GM18951 (cell line): ENCODE measurements around the gene LDLRAP1.

Experiments
- POLR2A ChIP-seq: IDR thresholded peaks from 4 replicates; pipeline ENCODE4 v1.6.1; 2011; ENCODE audit warnings: mild to moderate bottlenecking; ENCODE audit not compliant: insufficient read length, insufficient read depth; ENCODE audit errors: extremely low read depth
- in situ Hi-C: fragments of 300-500 bp; cut with MboI; formaldehyde crosslinking; loops from one replicate; pipeline ENCODE4 v1.12.0; 2022; ENCODE audit warnings: low sequenced_read_pairs, mixed read lengths, inconsistent platforms; ENCODE audit not compliant: unreplicated experiment

Gene LDLRAP1

GRCh38 chr1:25515033-25515432, 28.4 kb upstream of the LDLRAP1 start:
- TF ChIP-seq POLR2A = no peak
- in situ Hi-C loops = no loop called here

GRCh38 chr1:25516686-25517085, 26.7 kb upstream of the LDLRAP1 start:
- in situ Hi-C loops = no loop called here
- no peak for TF ChIP-seq POLR2A

- in situ Hi-C loops = no loop called here
These were observed 25.7 kb upstream of the LDLRAP1 start for GRCh38 chr1:25517476-25518394.

GRCh38 chr1:25519624-25520023, 23.8 kb upstream of the LDLRAP1 start:
- no peak for TF ChIP-seq POLR2A

More at GRCh38 chr1:25517476-25518394, 25.7 kb upstream of the LDLRAP1 start:
- TF ChIP-seq POLR2A = no peak

GRCh38 chr1:25520446-25521061, 22.9 kb upstream of the LDLRAP1 start:
- no peak for TF ChIP-seq POLR2A
- in situ Hi-C loops = no loop called here

More at GRCh38 chr1:25519624-25520023, 23.8 kb upstream of the LDLRAP1 start:
- in situ Hi-C loops = no loop called here

- TF ChIP-seq POLR2A = no peak
- in situ Hi-C loops = no loop called here
These were observed 21.3 kb upstream of the LDLRAP1 start for GRCh38 chr1:25522031-25522655.

GRCh38 chr1:25523542-25523941, 19.9 kb upstream of the LDLRAP1 start:
- in situ Hi-C loops = no loop called here
- TF ChIP-seq POLR2A = no peak

- no peak for TF ChIP-seq POLR2A
- in situ Hi-C loops = no loop called here
These were observed 18.6 kb upstream of the LDLRAP1 start for GRCh38 chr1:25524568-25525360.

- in situ Hi-C loops = no loop called here
- TF ChIP-seq POLR2A = no peak
These were observed 18.1 kb upstream of the LDLRAP1 start for GRCh38 chr1:25525361-25525688.

- in situ Hi-C loops = no loop called here
- TF ChIP-seq POLR2A = no peak
These were observed 16.7 kb upstream of the LDLRAP1 start for GRCh38 chr1:25526753-25527152.

GRCh38 chr1:25527226-25527846, 16.1 kb upstream of the LDLRAP1 start:
- no peak for TF ChIP-seq POLR2A
- in situ Hi-C loops = no loop called here

GRCh38 chr1:25527946-25528595, 15.3 kb upstream of the LDLRAP1 start:
- TF ChIP-seq POLR2A = no peak
- in situ Hi-C loops = no loop called here

GRCh38 chr1:25528881-25529517, 14.4 kb upstream of the LDLRAP1 start:
- in situ Hi-C loops = no loop called here
- no peak for TF ChIP-seq POLR2A
